Measurements from ENCODE around the gene ECI1.

DNA sequence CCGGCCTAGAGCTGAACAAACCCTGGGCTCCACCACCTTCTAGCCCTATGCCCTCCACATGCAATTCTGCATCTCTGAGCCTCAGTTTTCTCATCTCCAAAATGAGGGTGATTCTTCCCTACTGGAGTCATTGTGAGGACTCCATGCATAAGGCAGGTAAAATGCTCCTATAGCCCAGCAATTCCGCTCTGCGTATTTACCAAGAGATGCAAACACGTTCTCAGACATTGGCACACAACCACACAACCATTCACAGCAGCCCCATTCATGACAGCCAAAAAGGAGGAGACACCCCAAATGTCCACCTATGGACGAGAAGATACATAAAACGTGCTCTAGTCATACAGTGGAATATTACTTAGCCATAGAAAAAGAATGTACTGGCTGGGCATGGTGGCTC, 51.1 kb downstream of the ECI1 start:
- TF ChIP-seq POLR2A (IDR thresholded peaks at IDR 0.05) (no peak), EP300 (IDR thresholded peaks at IDR 0.05) (no peak)
- TF ChIP-seq, protein P1, sequence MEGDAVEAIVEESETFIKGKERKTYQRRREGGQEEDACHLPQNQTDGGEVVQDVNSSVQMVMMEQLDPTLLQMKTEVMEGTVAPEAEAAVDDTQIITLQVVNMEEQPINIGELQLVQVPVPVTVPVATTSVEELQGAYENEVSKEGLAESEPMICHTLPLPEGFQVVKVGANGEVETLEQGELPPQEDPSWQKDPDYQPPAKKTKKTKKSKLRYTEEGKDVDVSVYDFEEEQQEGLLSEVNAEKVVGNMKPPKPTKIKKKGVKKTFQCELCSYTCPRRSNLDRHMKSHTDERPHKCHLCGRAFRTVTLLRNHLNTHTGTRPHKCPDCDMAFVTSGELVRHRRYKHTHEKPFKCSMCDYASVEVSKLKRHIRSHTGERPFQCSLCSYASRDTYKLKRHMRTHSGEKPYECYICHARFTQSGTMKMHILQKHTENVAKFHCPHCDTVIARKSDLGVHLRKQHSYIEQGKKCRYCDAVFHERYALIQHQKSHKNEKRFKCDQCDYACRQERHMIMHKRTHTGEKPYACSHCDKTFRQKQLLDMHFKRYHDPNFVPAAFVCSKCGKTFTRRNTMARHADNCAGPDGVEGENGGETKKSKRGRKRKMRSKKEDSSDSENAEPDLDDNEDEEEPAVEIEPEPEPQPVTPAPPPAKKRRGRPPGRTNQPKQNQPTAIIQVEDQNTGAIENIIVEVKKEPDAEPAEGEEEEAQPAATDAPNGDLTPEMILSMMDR (IDR thresholded peaks at IDR 0.05) = no peak

Measured in tibial nerve (tissue), 4 donors.